ENCODE data around the gene RAB30. TPM values are rescaled to one million over a fixed set of nuclear protein-coding genes. Genes with fewer than 3 reads are reported as not detected.

The RAB30 gene
- total RNA-seq, 1 donor from 2014 or later: 13.5 TPM

- TF ChIP-seq CTCF (IDR thresholded peaks at IDR 0.05; ENCODE audit: unreplicated experiment): no peak
- Mint-ChIP-seq H3K9me3 (ENCODE audit: low read depth) (no peaks in the 10 kb centered on the region), H3K4me1 (ENCODE audit: low read depth) (peaks cover 9% of the 10 kb centered on the region), H3K4me3 (ENCODE audit: low read depth) (no peak overlapping the region), H3K27ac (no peak overlapping the region), H3K36me3 (ENCODE audit: insufficient read depth) (peaks cover 2% of the 10 kb centered on the region), H3K27me3 (no peaks in the 10 kb centered on the region)
- no peak for DNase-seq (ENCODE audit: low spot score, unreplicated experiment)
Observed at GRCh38 chr11:82989628-82990404, 81.9 kb downstream of the RAB30 start.

GRCh38 chr11:82988936-82989627 is 82.6 kb downstream of the RAB30 start:
- Mint-ChIP-seq H3K4me3 (ENCODE audit: low read depth) (no peak overlapping the region), H3K9me3 (ENCODE audit: low read depth) (no peaks in the 10 kb centered on the region), H3K36me3 (ENCODE audit: insufficient read depth) (peaks cover 8% of the 10 kb centered on the region), H3K4me1 (ENCODE audit: low read depth) (peaks cover 9% of the 10 kb centered on the region), H3K27ac (no peak overlapping the region), H3K27me3 (no peaks in the 10 kb centered on the region)
- DNase-seq (ENCODE audit: low spot score, unreplicated experiment): no peak
- no peak for TF ChIP-seq CTCF (IDR thresholded peaks at IDR 0.05; ENCODE audit: unreplicated experiment)

- H3K4me1 Mint-ChIP-seq (ENCODE audit: low read depth): peaks cover 9% of the 10 kb centered on the region
- no peak for TF ChIP-seq CTCF (IDR thresholded peaks at IDR 0.05; ENCODE audit: unreplicated experiment)
- peaks cover 9% of the 10 kb centered on the region for H3K36me3 Mint-ChIP-seq (ENCODE audit: insufficient read depth)
- H3K9me3 Mint-ChIP-seq (ENCODE audit: low read depth): no peaks in the 10 kb centered on the region
- no peak for DNase-seq (ENCODE audit: low spot score, unreplicated experiment)
- H3K27ac Mint-ChIP-seq: no peak overlapping the region
- H3K4me3 Mint-ChIP-seq (ENCODE audit: low read depth): no peak overlapping the region
- no peaks in the 10 kb centered on the region for H3K27me3 Mint-ChIP-seq
Observed at GRCh38 chr11:82987997-82988396, 83.7 kb downstream of the RAB30 start.

- Mint-ChIP-seq H3K27me3 (no peaks in the 10 kb centered on the region), H3K4me1 (ENCODE audit: low read depth) (peaks cover 9% of the 10 kb centered on the region), H3K27ac (no peak overlapping the region), H3K4me3 (ENCODE audit: low read depth) (no peak overlapping the region), H3K9me3 (ENCODE audit: low read depth) (no peaks in the 10 kb centered on the region), H3K36me3 (ENCODE audit: insufficient read depth) (peaks cover 15% of the 10 kb centered on the region)
- no peak for TF ChIP-seq CTCF (IDR thresholded peaks at IDR 0.05; ENCODE audit: unreplicated experiment)
- DNase-seq (ENCODE audit: low spot score, unreplicated experiment): no peak
Observed at GRCh38 chr11:82986446-82986845, 85.3 kb downstream of the RAB30 start.

GRCh38 chr11:82981852-82982251 is 89.8 kb downstream of the RAB30 start:
- no peak for TF ChIP-seq CTCF (IDR thresholded peaks at IDR 0.05; ENCODE audit: unreplicated experiment)
- Mint-ChIP-seq H3K4me3 (ENCODE audit: low read depth) (no peak overlapping the region), H3K27ac (no peak overlapping the region), H3K4me1 (ENCODE audit: low read depth) (no peaks in the 10 kb centered on the region), H3K9me3 (ENCODE audit: low read depth) (no peaks in the 10 kb centered on the region), H3K36me3 (ENCODE audit: insufficient read depth) (peaks cover 15% of the 10 kb centered on the region), H3K27me3 (no peaks in the 10 kb centered on the region)
- no peak for DNase-seq (ENCODE audit: low spot score, unreplicated experiment)

Measured in progenitor cell of endocrine pancreas (in vitro differentiated cells).